ENCODE data around the gene HRCT1.

- TF ChIP-seq POLR2A (IDR thresholded peaks at IDR 0.05): no peak
- TF ChIP-seq, protein P1, sequence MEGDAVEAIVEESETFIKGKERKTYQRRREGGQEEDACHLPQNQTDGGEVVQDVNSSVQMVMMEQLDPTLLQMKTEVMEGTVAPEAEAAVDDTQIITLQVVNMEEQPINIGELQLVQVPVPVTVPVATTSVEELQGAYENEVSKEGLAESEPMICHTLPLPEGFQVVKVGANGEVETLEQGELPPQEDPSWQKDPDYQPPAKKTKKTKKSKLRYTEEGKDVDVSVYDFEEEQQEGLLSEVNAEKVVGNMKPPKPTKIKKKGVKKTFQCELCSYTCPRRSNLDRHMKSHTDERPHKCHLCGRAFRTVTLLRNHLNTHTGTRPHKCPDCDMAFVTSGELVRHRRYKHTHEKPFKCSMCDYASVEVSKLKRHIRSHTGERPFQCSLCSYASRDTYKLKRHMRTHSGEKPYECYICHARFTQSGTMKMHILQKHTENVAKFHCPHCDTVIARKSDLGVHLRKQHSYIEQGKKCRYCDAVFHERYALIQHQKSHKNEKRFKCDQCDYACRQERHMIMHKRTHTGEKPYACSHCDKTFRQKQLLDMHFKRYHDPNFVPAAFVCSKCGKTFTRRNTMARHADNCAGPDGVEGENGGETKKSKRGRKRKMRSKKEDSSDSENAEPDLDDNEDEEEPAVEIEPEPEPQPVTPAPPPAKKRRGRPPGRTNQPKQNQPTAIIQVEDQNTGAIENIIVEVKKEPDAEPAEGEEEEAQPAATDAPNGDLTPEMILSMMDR (IDR thresholded peaks at IDR 0.05): no peak
Measured at GRCh38 chr9:35952526-35953191, 46.7 kb downstream of the HRCT1 start.
